ENCODE results near the gene RBAK.
"Not testable (repeated sequence)": the region's sequence is repeated elsewhere in the genome, so short reads cannot be mapped to it uniquely, and the experiment has no call there.

The RBAK gene

DNA sequence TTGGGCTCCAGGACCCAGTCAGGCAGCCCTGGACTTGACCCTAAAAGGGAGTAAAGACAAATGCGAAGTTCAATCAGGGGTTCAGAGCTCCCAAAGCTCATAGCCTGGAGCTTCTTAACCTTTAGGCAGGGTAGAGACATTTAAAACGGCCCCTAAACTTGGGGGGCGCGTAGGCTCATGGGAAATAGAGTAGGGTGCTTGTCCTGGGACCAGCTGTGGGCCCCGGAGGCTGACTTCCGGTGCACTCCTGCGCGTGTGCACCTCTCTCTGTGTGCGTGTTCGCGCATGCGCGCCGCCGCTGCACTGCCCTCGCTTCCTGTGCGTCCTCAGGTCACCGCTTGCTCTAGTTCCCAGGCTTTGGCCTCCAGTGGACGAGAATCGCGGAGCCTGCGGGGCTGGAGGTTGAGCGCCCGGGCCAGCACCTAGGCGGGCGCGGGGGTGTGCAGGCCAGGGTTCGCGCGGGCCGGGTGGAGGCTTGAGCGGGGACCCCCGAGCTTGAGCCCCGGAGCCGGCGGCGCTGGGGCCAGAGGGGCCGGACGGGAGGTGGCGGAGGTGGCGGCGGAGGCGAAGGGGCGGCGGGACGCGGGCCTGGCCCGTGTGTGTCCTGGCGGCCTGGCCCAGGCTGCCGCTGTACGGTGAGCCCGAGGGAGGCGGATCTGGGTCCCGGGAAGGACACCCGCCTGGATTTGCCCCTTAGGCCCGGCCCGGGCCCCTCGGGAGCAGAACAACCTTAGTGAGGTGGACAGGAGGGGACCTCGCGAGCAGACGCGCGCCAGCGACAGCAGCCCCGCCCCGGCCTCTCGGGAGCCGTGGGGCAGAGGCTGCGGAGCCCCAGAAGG, at the start of gene RBAK:
TSS of gene RBAK (plus strand) at position 303 of the 839 bp plus-strand sequence. CDS start 2,217 bp downstream, outside the sequence.
- DNase-seq (ENCODE audit: low read depth in 2 of 2): peak; percentile 85

DNA sequence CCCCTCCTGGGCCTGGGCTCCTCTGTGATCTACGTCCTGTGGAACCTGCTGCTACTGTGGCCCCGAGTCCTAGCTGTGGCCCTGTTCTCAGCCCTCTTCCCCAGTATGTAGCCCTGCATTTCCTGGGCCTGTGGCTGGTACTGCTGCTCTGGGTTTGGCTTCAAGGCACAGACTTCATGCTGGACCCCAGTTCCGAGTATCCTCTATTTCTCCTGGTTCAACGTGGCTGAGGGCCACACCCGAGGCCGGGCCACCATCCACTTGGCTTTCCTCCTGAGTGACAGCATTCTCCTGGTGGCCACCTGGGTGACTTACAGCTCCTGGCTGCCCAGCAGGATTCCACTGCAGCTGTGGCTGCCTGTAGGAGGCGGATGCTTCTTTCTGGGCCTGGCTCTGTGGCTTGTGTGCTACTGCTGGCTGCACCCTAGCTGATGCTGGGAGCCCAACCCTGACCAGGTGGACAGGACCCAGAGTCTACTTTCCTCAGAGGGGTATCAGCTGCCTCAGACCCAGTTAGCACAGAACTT, 48.9 kb upstream of the RBAK start:
- no peak for DNase-seq (ENCODE audit: low read depth in 2 of 2)

DNA sequence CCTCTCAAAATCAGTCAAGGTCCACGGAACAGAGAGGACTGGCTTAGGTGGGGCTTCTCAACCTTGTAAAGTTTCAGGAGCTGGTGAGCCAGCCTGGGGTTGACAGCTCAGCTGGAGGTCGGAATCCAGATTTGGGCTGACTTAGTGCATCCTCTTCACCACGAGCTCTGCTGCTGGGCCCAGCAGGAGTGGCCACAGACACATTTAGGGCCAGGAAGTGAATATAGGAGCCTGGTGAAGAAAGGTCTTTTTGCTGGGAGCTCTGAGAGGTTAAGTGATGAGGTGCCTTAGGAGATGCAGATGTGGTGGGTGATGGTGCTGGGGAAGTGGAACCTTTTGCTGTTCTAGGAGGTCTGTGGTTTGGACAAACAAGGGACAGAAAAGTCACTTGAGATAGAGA, 47.4 kb upstream of the RBAK start:
- DNase-seq (ENCODE audit: low read depth in 2 of 2): no peak

DNA sequence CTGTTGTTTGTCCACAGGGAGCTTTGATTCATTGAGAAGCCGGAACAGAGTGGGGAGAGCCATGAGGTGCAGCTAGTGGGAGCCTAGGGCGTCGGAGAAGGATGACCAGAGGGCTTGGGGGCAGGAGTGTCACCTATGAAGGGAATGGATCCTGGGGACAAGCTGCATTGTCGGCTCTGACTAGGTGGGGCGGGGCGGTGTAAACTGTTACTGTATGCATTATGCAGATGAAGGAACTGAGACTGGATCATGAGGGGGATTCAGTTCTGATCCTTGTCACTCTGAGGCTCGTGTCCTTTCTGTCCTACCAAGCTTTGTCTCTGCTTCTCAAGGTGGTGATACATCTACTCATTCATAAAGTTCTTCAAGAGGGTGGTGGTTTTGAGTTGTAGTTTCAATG, 46.8 kb upstream of the RBAK start:
- DNase-seq (ENCODE audit: low read depth in 2 of 2): no peak

DNA sequence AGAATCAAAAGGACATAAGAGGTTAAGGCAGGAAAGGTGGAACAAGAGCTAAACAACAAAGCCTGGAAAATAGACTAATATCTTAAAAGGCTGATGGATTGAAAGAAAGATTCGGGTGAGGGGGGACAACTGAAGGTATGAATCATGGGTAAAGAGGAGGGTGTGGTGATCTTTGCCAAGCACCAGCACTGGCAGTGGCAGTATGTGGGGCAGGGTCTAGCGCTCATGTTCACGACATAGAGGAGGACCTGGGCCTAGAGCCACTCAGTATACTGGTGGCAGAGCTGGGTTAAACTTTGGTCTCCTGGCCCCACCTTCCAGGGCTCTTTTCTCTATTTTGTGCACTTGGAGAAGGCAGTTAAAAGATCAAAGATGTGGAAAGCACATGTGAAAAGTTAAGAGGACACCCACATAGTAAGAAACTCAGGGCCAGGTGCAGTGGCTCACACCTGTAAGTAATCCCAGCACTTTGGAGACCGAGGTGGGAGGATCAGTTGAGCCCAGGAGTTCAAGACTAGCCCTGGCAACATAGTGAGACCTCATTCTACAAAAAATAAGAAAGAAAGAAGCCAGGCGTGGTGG, 46.2 kb upstream of the RBAK start:
- DNase-seq (ENCODE audit: low read depth in 2 of 2): no peak

DNA sequence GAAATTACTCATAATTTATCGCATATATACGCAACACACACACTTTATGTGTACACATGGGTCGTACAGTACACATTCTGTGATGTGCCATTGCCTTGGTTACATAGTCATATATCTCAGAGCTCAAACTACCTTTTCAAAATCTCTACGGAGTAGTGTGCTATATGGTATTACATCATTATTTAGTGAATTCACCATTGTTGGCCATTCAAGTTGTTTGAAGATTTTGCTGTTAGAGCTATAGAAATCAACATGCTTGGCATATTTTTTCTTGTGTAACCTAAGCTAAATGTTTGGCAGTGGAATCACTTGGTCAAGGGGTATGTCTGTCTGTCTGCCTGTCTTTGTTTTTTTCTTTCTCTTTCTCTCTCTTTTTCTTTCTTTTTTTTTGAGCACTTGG, 44.7 kb upstream of the RBAK start:
- no peak for DNase-seq (ENCODE audit: low read depth in 2 of 2)

DNA sequence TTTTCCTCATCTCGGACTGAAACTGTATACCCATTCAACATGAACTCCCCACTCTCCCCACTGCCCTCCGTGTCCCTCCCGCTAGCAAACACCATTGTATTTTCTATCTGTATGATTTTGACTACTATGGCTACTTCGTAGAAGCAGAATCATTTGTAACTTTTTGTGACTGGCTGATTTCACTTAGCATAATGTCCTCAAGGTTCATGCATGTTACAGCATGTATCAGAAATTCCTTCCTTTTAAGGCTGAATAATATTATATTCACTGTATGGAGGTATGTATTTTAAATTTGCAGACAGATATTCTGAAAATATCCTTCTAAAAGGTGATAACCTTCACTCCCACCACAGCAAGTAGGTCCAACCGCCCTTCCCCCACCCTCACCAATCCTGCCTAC, 43.7 kb upstream of the RBAK start:
- DNase-seq (ENCODE audit: low read depth in 2 of 2): no peak

DNA sequence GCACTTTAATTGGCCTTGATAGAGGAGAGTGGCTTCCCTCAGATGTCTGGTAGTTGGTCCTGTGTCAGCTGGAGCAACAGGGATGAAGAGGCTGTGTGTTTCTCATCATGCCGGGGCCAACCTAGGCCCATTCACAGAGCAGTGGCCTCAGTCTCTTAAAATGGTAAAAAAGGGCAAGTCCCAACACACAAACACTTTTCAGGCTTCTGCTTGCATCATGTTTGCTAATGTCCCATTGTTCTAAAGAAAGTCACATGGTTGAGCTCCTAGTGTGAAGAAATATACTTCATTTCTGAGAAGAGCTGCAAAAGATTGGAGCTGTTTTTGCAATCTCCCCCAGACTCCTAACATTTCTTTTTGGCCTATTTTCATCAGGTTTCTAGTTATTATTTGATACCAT, 40.6 kb upstream of the RBAK start:
- DNase-seq (ENCODE audit: low read depth in 2 of 2): no peak

DNA sequence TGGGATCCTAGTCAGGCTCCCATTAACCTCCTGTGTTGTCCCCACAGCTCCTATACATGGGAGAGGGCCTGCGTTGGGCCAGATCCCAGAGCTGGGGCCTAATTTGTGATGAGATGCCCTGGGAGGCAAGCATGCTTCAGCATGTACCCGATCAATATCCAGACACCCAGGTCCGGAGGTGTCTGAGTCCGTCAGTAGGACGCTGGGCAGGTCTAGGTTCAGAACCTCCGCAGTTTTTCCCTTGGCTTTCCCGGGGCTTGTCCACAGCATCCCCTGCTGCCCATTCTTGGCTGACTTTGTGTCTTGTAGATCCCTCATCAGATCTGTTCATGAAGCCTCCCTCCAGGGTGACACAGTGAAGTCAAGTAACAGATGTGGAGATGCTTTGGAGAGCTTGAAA, 32.7 kb upstream of the RBAK start:
- no peak for DNase-seq (ENCODE audit: low read depth in 2 of 2)

DNA sequence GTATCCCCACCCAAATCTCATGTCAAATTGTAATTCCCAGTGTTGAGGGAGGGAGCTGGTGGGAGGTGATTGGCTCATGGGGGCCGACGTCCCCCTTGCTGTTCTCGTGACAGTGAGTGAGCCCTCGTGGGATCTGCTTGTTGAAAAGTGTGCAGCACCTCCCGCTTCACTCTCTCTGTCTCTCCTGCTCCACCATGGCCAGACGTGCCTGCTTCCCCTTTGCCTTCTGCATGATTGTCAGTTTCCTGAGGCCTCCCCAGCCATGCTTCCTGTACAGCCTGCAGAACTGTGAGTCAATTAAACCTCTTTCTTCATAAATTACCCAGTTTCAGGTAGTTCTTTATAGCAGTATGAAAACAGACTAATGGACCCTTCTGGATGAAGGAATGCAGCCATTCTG, 29.7 kb upstream of the RBAK start:
- not testable (repeated sequence) for DNase-seq (ENCODE audit: low read depth in 2 of 2)

DNA sequence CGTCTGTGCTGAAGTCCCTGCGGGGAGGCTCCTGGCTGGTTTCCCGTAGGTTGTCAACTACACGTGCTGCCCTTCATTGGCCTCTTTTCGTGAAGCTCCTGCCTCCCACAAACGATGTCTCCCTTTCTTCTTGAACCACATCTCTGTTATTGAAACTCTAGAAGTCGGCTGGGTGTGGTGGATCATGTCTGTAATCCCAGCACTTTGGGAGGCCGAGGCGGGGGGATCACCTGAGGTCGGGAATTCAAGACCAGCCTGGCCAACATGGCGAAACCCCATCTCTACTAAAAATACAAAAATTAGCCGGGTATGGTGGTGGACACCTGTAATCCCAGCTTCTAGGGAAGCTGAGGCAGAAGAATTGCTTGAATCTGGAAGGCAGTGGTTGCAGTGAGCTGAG, 28.0 kb upstream of the RBAK start:
- not testable (repeated sequence) for DNase-seq (ENCODE audit: low read depth in 2 of 2)

DNA sequence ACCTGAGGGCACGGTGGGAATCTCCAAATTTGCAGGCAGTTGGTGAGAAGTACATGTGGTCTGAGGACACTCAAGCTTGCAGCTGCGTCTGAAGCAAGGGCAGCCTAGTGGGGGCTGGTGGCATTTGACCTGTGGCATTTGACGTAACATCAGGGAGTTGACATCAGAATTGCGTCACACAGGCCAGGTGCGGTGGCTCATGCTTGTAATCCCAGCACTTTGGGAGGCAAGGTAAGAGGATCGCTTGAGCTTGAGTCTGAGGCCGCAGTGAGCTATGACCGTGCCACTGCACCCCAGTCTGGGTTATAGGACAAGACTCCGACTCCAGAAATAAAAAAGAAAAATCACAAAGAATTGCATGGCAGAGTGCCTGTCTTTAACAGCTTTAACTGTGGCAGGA, 25.6 kb upstream of the RBAK start:
- DNase-seq (ENCODE audit: low read depth in 2 of 2): no peak

DNA sequence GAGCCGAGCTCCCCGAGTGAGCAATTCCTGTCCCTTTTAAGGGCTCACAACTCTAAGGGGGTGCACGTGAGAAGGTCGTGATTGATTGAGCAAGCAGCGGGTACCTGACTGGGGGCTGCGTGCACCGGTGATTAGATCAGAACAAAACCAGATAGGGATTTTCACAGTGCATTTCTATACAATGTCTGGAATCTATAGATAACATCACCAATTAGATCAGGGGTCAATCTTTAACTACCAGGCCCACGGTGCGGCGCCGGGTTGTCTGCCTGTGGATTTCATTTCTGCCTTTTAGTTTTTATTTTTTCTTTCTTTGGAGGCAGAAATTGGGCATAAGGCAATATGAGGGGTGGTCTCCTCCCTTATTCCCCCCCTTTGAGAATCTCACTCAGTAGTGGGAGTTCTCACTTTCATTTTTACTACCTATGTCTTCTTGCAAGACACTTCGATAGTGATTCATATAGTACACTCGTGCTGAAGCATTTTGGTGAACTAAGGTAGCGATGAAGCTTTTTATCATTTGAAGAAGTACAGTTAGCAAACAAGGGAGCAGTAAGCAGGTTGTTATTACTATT, 24.6 kb upstream of the RBAK start:
- not testable (repeated sequence) for DNase-seq (ENCODE audit: low read depth in 2 of 2)

DNA sequence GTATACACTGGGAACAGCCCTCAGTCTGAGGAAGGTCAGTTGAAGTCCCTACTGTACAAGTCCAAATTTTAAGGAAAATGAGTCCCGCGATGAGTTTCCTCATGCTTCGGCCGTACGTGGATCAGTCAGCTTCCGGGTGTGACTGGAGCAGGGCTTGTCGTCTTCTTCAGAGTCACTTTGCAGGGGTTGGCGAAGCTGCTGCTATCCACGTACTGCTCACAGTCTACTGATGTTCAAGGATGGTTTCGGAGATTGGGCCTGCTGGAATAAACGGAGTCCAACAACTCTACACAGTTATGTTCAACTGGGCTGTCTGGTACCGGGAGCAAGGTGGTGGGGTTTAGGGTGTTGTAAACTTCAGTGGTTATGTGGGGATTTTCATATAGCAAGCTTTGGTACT, 22.0 kb upstream of the RBAK start:
- not testable (repeated sequence) for DNase-seq (ENCODE audit: low read depth in 2 of 2)

DNA sequence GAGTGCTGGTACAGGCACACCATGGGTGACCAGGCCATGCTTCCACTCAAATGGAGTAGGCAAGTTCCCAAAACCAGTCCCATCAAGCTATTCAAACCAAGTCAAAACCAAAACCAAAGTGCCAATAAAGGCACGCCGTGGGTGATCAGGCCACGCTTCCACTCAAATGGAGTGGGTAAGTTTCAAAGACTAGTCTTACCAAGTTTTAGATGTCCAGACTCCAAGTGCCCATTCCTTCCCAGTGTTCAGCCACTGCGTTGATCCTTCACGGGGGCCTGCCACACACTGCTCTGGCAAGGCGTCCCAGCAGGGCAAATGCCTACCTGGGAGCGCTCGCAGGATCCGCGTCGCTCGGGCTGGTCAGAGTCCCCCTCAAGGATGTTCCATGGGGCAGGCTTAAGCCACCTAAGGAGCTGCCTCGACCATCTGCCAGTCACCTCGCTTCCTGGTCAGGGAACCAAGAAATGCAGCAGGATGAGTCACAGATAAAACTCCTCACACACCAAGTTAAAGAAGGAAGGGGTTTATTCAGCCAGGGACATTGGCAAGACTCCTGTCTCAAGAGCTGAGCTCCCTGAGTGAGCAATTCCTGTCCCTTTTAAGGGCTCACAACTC, 17.8 kb upstream of the RBAK start:
- not testable (repeated sequence) for DNase-seq (ENCODE audit: low read depth in 2 of 2)

DNA sequence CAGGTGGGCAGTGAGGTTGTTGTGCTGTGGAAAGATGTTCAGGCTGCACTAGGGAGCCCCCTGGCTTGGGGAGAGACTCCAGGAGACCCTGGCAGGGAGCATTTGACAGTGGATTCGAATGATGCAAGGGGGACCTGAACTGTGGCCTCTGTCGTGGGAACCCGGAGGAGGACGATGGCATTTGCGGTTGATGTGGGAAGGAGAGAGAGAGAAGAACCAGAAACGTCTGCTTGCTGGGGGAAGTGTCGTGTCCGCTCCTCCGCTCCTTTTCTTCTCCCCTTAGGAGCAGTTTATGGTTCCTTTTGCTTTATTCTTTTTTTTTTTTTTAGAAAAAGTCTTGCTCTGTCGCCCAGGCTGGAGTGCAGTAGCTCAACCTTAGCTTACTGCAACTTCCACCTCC, 12.5 kb upstream of the RBAK start:
- DNase-seq (ENCODE audit: low read depth in 2 of 2): not testable (repeated sequence)

DNA sequence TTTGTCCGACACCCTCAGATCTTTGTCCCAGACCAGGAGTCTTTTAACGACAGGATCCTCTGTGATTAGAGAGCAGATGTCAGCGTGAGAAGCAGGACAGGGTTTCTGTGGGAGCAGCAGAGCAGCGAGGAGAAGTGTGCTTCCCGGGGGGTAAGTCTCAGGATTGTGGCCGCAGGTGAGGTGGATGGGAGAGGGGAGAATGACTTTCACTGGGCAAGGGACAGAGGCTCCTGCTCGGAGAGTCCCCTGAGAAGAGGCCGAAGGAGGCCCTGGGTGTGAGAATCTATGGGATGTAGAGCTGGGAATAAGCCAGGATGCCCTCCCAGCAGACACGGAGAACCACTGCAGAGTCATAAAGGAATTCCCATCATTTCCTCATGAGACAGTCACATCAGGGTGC, 10.4 kb upstream of the RBAK start:
- DNase-seq (ENCODE audit: low read depth in 2 of 2): no peak

DNA sequence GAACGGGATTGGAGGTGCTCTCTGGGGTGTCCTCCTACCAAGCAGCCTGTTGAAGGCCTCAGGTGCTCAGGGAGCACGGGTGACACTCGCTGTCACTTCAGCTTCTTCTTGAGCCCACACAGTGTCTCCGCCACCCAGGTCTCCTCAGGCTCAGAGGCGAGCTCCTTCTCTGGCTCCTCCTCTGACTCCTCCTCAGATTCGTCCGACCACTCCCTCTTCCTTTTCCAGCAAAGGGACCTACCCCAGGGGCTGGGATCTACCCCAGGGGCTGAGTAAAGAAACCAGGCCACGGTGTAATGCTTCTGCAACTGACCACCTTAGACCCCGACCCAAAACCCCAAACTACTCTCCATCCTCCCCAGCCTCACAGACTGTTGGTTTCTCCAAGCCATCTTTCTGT, 9.2 kb upstream of the RBAK start:
- DNase-seq (ENCODE audit: low read depth in 2 of 2): no peak

DNA sequence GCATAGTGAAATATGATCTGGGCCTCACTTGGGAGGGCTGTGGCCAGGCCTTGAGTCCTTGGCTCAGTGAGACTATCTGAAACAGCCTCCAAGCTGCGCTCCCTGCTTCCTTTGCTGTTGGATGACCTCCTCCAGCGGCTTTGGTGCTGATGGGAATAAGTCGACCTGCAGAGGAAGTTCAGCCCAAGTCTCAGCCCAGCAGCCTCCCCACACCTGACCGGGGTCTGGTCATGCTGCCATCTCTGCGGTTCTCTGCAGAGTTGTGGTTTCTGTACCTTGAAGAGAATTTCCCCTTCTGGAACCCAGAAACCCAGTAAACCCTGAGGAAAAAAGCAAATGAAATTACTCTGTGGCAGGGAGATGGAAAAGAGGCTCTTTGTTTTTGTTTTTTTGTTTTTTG, 4.6 kb upstream of the RBAK start:
- no peak for DNase-seq (ENCODE audit: low read depth in 2 of 2)

DNA sequence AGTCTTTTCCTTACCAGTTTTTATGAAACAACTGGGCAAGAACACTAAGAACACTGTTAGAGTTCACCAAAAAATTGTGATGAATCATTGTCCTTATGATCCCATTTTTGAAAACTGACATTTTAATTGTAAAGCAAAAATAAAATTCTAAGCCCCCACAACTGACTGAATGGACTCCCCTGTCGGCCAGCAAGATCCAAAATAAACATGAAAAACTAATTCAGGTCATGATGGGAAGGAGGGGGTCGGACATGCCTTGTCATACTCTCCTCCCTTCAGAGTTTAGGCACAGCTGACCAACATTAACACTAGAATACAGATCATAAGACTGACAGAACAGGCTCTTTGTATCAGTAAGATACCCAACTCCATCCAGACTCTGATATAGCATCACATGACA, 2.0 kb upstream of the RBAK start:
- no peak for DNase-seq (ENCODE audit: low read depth in 2 of 2)

DNA sequence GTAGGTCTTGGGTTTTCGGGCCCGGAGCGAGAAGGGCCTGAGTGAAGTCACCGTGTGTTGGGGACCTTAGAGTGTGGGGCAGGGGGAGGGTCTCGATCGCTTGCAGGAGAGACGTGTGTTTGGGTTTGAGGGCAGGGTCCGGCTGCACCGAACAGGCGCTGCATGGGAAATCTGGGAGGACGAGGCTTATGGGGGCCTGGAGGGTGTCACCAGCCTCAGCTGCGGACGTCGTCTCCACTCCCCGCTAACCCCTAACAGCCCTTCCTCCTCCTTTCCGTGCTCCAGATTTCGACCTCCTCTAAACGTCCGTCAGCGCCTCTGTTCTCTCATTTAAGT, 705 bp downstream of the RBAK start:
- not testable (repeated sequence) for DNase-seq (ENCODE audit: low read depth in 2 of 2)

DNA sequence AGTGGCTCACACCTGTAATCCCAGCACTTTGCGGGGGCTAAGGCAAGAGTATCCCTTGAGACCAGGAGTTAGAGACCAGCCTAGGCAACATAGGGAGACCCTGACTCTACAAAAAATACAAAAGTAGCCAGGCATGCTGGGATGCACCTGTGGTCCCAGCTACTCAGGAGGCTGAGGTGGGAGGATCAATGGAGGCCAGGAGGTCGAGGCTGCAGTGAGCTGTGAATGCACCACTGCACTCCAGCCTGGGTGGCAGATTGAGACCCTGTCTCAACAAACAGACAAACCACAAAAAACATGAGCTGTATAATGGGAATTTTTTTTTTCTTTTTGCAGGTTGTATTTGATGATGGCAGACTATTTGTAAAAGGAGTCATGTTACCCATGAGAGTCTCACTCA, 1.5 kb downstream of the RBAK start:
- DNase-seq (ENCODE audit: low read depth in 2 of 2): not testable (repeated sequence)

DNA sequence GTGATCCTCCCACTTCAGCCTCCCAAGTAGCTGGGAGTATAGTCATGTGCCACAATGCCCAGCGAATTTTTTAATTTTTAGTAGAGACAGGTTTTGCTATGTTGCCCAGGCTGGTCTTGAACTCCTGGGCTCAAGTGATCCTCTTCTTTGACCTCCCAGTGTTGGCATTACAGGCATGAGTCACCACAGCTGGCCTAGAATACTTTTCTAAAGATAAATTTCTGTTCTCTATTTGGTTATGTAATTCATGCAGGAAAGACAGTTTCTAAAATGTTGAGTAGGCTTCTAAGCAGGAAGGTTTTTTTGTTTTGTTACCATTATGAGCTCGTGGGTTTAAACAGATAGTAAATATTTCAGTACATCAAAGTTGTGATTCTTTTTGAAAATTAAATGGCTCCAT, 5.0 kb downstream of the RBAK start:
- DNase-seq (ENCODE audit: low read depth in 2 of 2): no peak

Data from fibroblast of skin of left quadriceps (primary cell).